HCT116 (cell line): ENCODE results near the gene ANKRD6.

ENCODE experiments used
- CEBPB ChIP-seq: IDR thresholded peaks from 2 replicates; pipeline ENCODE4 v1.6.1; 2012; ENCODE audit warnings: low read depth
- POLR2A ChIP-seq: IDR thresholded peaks from 2 replicates; pipeline ENCODE4 v1.7.0; 2011; ENCODE audit warnings: borderline replicate concordance; ENCODE audit not compliant: insufficient read depth, insufficient read length; ENCODE audit errors: extremely low read depth
- ZNF274 ChIP-seq: fragments of 200-500 bp; sonication (Bioruptor generic); IDR thresholded peaks from 2 replicates; pipeline ENCODE4 v1.6.1; 2014; ENCODE audit warnings: mild to moderate bottlenecking, low read depth, low read length, inconsistent platforms
- TF ChIP-seq, protein P1 (sequence below), 3 experiments: fragments of 200-600 bp in 1 of 3; sonication (generic) in 1 of 3; IDR thresholded peaks in 2 of 3; conservative IDR thresholded peaks in 1 of 3; 2 replicates each; pipeline ENCODE4 v1.5.1; 2012 to 2017; ENCODE audit warnings: low read depth in 2 of 3, low read length in 2 of 3, antibody characterized with exemption in 1 of 3, borderline replicate concordance in 1 of 3, control low read depth in 1 of 3, mild to moderate bottlenecking in 1 of 3, mixed read lengths in 1 of 3, mixed run types in 1 of 3, moderate library complexity in 1 of 3; ENCODE audit not compliant: insufficient read depth in 1 of 3

DNA sequence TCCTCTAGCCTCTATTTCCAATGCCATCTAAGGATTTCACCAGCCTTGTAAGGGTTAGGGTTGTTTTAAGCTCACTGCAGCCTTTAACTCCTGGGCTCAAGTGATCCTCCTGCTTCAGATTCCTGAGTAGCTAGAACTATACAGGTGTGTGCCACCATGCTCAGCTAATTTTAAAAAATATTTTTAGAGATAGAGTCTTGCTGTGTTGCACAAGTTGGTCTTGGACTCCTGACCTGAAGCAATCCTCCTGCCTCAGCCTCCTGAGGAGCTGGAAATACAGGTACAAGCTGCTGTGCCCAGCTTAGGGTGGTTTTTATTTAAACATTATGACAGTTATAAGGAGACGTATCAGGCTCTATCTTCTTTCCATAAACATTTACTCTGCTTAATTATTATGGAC, 26.5 kb downstream of the ANKRD6 start:
- TF ChIP-seq POLR2A (no peak), CEBPB (no peak), ZNF274 (no peak)
- TF ChIP-seq, protein P1, sequence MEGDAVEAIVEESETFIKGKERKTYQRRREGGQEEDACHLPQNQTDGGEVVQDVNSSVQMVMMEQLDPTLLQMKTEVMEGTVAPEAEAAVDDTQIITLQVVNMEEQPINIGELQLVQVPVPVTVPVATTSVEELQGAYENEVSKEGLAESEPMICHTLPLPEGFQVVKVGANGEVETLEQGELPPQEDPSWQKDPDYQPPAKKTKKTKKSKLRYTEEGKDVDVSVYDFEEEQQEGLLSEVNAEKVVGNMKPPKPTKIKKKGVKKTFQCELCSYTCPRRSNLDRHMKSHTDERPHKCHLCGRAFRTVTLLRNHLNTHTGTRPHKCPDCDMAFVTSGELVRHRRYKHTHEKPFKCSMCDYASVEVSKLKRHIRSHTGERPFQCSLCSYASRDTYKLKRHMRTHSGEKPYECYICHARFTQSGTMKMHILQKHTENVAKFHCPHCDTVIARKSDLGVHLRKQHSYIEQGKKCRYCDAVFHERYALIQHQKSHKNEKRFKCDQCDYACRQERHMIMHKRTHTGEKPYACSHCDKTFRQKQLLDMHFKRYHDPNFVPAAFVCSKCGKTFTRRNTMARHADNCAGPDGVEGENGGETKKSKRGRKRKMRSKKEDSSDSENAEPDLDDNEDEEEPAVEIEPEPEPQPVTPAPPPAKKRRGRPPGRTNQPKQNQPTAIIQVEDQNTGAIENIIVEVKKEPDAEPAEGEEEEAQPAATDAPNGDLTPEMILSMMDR (IDR thresholded peaks at IDR 0.05 in 2 of 3, conservative IDR thresholded peaks at IDR 0.05 in 1 of 3; ENCODE audit: borderline replicate concordance in 1 of 3, insufficient read depth in 1 of 3, low read depth in 2 of 3, low read length in 2 of 3) = no peak
